Neural progenitor cell (in vitro differentiated cells): ENCODE measurements around the gene C6orf62.

ENCODE experiments used
- EZH2phosphoT487 ChIP-seq: fragments of 200-600 bp; sonication (generic); IDR thresholded peaks from 2 replicates; pipeline ENCODE4 v1.6.1; 2017; ENCODE audit warnings: antibody characterized with exemption
- TF ChIP-seq, protein P1 (sequence below): fragments of 200-600 bp; sonication (generic); IDR thresholded peaks from 2 replicates; pipeline ENCODE4 v1.5.1; 2017; ENCODE audit warnings: antibody characterized with exemption, mild to moderate bottlenecking

DNA sequence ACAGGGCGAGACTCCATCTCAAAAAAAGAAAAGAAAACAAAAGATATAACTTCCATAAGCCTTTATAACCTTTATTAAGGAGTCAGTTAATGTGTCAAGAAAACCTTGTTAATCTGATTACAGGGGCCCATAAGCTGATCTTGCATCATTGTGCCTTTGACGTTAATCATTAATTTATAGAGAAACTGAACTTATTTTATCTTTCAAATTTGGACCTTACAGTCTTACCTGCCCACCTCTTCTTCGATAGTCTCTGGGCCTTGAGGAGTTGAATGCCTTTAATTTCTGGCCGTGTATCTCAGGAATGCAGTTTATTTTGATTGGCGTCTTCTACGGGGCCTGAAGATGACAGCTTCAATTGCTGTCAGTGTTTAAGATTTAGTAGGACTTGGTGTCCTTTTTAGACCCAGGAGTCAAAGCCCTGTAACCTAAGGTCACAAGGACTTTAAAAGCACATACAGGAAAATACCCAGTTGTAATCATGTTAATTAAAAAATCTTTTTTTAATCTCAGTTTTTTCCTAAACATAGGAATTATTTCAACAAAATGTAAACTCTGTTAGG, 46.3 kb downstream of the C6orf62 start:
- TF ChIP-seq, protein P1, sequence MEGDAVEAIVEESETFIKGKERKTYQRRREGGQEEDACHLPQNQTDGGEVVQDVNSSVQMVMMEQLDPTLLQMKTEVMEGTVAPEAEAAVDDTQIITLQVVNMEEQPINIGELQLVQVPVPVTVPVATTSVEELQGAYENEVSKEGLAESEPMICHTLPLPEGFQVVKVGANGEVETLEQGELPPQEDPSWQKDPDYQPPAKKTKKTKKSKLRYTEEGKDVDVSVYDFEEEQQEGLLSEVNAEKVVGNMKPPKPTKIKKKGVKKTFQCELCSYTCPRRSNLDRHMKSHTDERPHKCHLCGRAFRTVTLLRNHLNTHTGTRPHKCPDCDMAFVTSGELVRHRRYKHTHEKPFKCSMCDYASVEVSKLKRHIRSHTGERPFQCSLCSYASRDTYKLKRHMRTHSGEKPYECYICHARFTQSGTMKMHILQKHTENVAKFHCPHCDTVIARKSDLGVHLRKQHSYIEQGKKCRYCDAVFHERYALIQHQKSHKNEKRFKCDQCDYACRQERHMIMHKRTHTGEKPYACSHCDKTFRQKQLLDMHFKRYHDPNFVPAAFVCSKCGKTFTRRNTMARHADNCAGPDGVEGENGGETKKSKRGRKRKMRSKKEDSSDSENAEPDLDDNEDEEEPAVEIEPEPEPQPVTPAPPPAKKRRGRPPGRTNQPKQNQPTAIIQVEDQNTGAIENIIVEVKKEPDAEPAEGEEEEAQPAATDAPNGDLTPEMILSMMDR = no peak
- no peak for TF ChIP-seq EZH2phosphoT487
